ENCODE measurements around the gene KCMF1.
"Not testable (repeated sequence)": the region's sequence is repeated elsewhere in the genome, so short reads cannot be mapped to it uniquely, and the experiment has no call there.

Gene KCMF1

GRCh38 chr2:84940831-84941412, 30.0 kb upstream of the KCMF1 start:
- H3K4me3 ChIP-seq (ENCODE audit: low read depth in 1 of 2, low read length in 2 of 2): no peak overlapping the region
- no peaks in the 10 kb centered on the region for H3K36me3 ChIP-seq (ENCODE audit: insufficient read depth, low read length)
- no peaks in the 10 kb centered on the region for H3K4me1 ChIP-seq (ENCODE audit: insufficient read depth, low read length)
- no peaks in the 10 kb centered on the region for H3K9me3 ChIP-seq (ENCODE audit: low read length)
- no peak overlapping the region for H3K9ac ChIP-seq (ENCODE audit: low read length)
- no peaks in the 10 kb centered on the region for H3K27me3 ChIP-seq (ENCODE audit: control insufficient read depth in 1 of 2, insufficient read depth in 2 of 2, low read length in 2 of 2)
- no peak overlapping the region for H3K27ac ChIP-seq (ENCODE audit: low read depth, low read length)

- H3K9me3 ChIP-seq (ENCODE audit: low read length): no peaks in the 10 kb centered on the region
- no peak overlapping the region for H3K27ac ChIP-seq (ENCODE audit: low read depth, low read length)
- no peaks in the 10 kb centered on the region for H3K27me3 ChIP-seq (ENCODE audit: control insufficient read depth in 1 of 2, insufficient read depth in 2 of 2, low read length in 2 of 2)
- no peaks in the 10 kb centered on the region for H3K4me1 ChIP-seq (ENCODE audit: insufficient read depth, low read length)
- H3K4me3 ChIP-seq (ENCODE audit: low read depth in 1 of 2, low read length in 2 of 2): no peak overlapping the region
- no peak overlapping the region for H3K9ac ChIP-seq (ENCODE audit: low read length)
- H3K36me3 ChIP-seq (ENCODE audit: insufficient read depth, low read length): no peaks in the 10 kb centered on the region
Measured at GRCh38 chr2:84942166-84942565, 28.8 kb upstream of the KCMF1 start.

- no peak overlapping the region for H3K27ac ChIP-seq (ENCODE audit: low read depth, low read length)
- no peak overlapping the region for H3K9ac ChIP-seq (ENCODE audit: low read length)
- H3K27me3 ChIP-seq (ENCODE audit: control insufficient read depth in 1 of 2, insufficient read depth in 2 of 2, low read length in 2 of 2): no peaks in the 10 kb centered on the region
- no peaks in the 10 kb centered on the region for H3K4me1 ChIP-seq (ENCODE audit: insufficient read depth, low read length)
- no peaks in the 10 kb centered on the region for H3K9me3 ChIP-seq (ENCODE audit: low read length)
- H3K4me3 ChIP-seq (ENCODE audit: low read depth in 1 of 2, low read length in 2 of 2): no peak overlapping the region
- no peaks in the 10 kb centered on the region for H3K36me3 ChIP-seq (ENCODE audit: insufficient read depth, low read length)
Measured at GRCh38 chr2:84942964-84943421, 28.0 kb upstream of the KCMF1 start.

- Histone ChIP-seq H3K27ac (ENCODE audit: low read depth, low read length) (no peak overlapping the region), H3K27me3 (ENCODE audit: control insufficient read depth in 1 of 2, insufficient read depth in 2 of 2, low read length in 2 of 2) (no peaks in the 10 kb centered on the region), H3K4me3 (ENCODE audit: low read depth in 1 of 2, low read length in 2 of 2) (no peak overlapping the region), H3K9me3 (ENCODE audit: low read length) (no peaks in the 10 kb centered on the region), H3K9ac (ENCODE audit: low read length) (no peak overlapping the region), H3K36me3 (ENCODE audit: insufficient read depth, low read length) (no peaks in the 10 kb centered on the region), H3K4me1 (ENCODE audit: insufficient read depth, low read length) (no peaks in the 10 kb centered on the region)
Measured at GRCh38 chr2:84944295-84944909, 26.6 kb upstream of the KCMF1 start.

GRCh38 chr2:84945838-84946203, 25.1 kb upstream of the KCMF1 start:
- H3K9ac ChIP-seq (ENCODE audit: low read length); H3K9me3 ChIP-seq (ENCODE audit: low read length); H3K4me3 ChIP-seq (ENCODE audit: low read depth in 1 of 2, low read length in 2 of 2); H3K27ac ChIP-seq (ENCODE audit: low read depth, low read length); H3K4me1 ChIP-seq (ENCODE audit: insufficient read depth, low read length); H3K36me3 ChIP-seq (ENCODE audit: insufficient read depth, low read length); H3K27me3 ChIP-seq (ENCODE audit: control insufficient read depth in 1 of 2, insufficient read depth in 2 of 2, low read length in 2 of 2): not testable (repeated sequence)

GRCh38 chr2:84946204-84947009, 24.6 kb upstream of the KCMF1 start:
- no peak overlapping the region for H3K9ac ChIP-seq (ENCODE audit: low read length)
- no peaks in the 10 kb centered on the region for H3K9me3 ChIP-seq (ENCODE audit: low read length)
- no peaks in the 10 kb centered on the region for H3K36me3 ChIP-seq (ENCODE audit: insufficient read depth, low read length)
- H3K27me3 ChIP-seq (ENCODE audit: control insufficient read depth in 1 of 2, insufficient read depth in 2 of 2, low read length in 2 of 2): no peaks in the 10 kb centered on the region
- H3K4me1 ChIP-seq (ENCODE audit: insufficient read depth, low read length): no peaks in the 10 kb centered on the region
- no peak overlapping the region for H3K4me3 ChIP-seq (ENCODE audit: low read depth in 1 of 2, low read length in 2 of 2)
- H3K27ac ChIP-seq (ENCODE audit: low read depth, low read length): no peak overlapping the region

- Histone ChIP-seq H3K27me3 (ENCODE audit: control insufficient read depth in 1 of 2, insufficient read depth in 2 of 2, low read length in 2 of 2) (no peaks in the 10 kb centered on the region), H3K27ac (ENCODE audit: low read depth, low read length) (no peak overlapping the region), H3K4me3 (ENCODE audit: low read depth in 1 of 2, low read length in 2 of 2) (no peak overlapping the region), H3K9ac (ENCODE audit: low read length) (no peak overlapping the region), H3K4me1 (ENCODE audit: insufficient read depth, low read length) (no peaks in the 10 kb centered on the region), H3K9me3 (ENCODE audit: low read length) (no peaks in the 10 kb centered on the region), H3K36me3 (ENCODE audit: insufficient read depth, low read length) (no peaks in the 10 kb centered on the region)
Measured at GRCh38 chr2:84947010-84947593, 23.9 kb upstream of the KCMF1 start.

- no peak overlapping the region for H3K27ac ChIP-seq (ENCODE audit: low read depth, low read length)
- no peak overlapping the region for H3K9ac ChIP-seq (ENCODE audit: low read length)
- no peaks in the 10 kb centered on the region for H3K27me3 ChIP-seq (ENCODE audit: control insufficient read depth in 1 of 2, insufficient read depth in 2 of 2, low read length in 2 of 2)
- H3K9me3 ChIP-seq (ENCODE audit: low read length): no peaks in the 10 kb centered on the region
- no peak overlapping the region for H3K4me3 ChIP-seq (ENCODE audit: low read depth in 1 of 2, low read length in 2 of 2)
- peaks cover 10% of the 10 kb centered on the region for H3K4me1 ChIP-seq (ENCODE audit: insufficient read depth, low read length)
- no peaks in the 10 kb centered on the region for H3K36me3 ChIP-seq (ENCODE audit: insufficient read depth, low read length)
Measured at GRCh38 chr2:84953535-84953934, 17.4 kb upstream of the KCMF1 start.

- H3K9ac ChIP-seq (ENCODE audit: low read length): no peak overlapping the region
- peaks cover 10% of the 10 kb centered on the region for H3K4me1 ChIP-seq (ENCODE audit: insufficient read depth, low read length)
- H3K4me3 ChIP-seq (ENCODE audit: low read depth in 1 of 2, low read length in 2 of 2): no peak overlapping the region
- H3K27me3 ChIP-seq (ENCODE audit: control insufficient read depth in 1 of 2, insufficient read depth in 2 of 2, low read length in 2 of 2): no peaks in the 10 kb centered on the region
- H3K36me3 ChIP-seq (ENCODE audit: insufficient read depth, low read length): no peaks in the 10 kb centered on the region
- H3K27ac ChIP-seq (ENCODE audit: low read depth, low read length): no peak overlapping the region
- H3K9me3 ChIP-seq (ENCODE audit: low read length): no peaks in the 10 kb centered on the region
Measured at GRCh38 chr2:84954329-84954728, 16.6 kb upstream of the KCMF1 start.

GRCh38 chr2:84956334-84957297, 14.3 kb upstream of the KCMF1 start:
- Histone ChIP-seq H3K9me3 (ENCODE audit: low read length) (no peaks in the 10 kb centered on the region), H3K4me3 (ENCODE audit: low read depth in 1 of 2, low read length in 2 of 2) (no peak overlapping the region), H3K27ac (ENCODE audit: low read depth, low read length) (no peak overlapping the region), H3K36me3 (ENCODE audit: insufficient read depth, low read length) (no peaks in the 10 kb centered on the region), H3K27me3 (ENCODE audit: control insufficient read depth in 1 of 2, insufficient read depth in 2 of 2, low read length in 2 of 2) (no peaks in the 10 kb centered on the region), H3K4me1 (ENCODE audit: insufficient read depth, low read length) (peaks cover 10% of the 10 kb centered on the region), H3K9ac (ENCODE audit: low read length) (no peak overlapping the region)

GRCh38 chr2:84957771-84958134, 13.2 kb upstream of the KCMF1 start:
- H3K4me1 ChIP-seq (ENCODE audit: insufficient read depth, low read length): peaks cover 10% of the 10 kb centered on the region
- H3K9me3 ChIP-seq (ENCODE audit: low read length): no peaks in the 10 kb centered on the region
- H3K9ac ChIP-seq (ENCODE audit: low read length): no peak overlapping the region
- no peak overlapping the region for H3K27ac ChIP-seq (ENCODE audit: low read depth, low read length)
- no peak overlapping the region for H3K4me3 ChIP-seq (ENCODE audit: low read depth in 1 of 2, low read length in 2 of 2)
- H3K27me3 ChIP-seq (ENCODE audit: control insufficient read depth in 1 of 2, insufficient read depth in 2 of 2, low read length in 2 of 2): no peaks in the 10 kb centered on the region
- no peaks in the 10 kb centered on the region for H3K36me3 ChIP-seq (ENCODE audit: insufficient read depth, low read length)

All from muscle layer of colon (tissue), 2 donors.